Endodermal cell (in vitro differentiated cells): ENCODE measurements around the gene F2RL3. TPM values are rescaled to one million over a fixed set of nuclear protein-coding genes. Genes with fewer than 3 reads are reported as not detected.

Experiments
- DNase-seq: peaks from one replicate; pipeline ENCODE4 v3.0.0-alpha.2; 2017
- H3K27ac ChIP-seq: 2 replicates; pipeline ENCODE4 v1.5.1; 2013; ENCODE audit warnings: mild to moderate bottlenecking, low read depth, low read length, moderate library complexity
- H3K27me3 ChIP-seq: 2 replicates; pipeline ENCODE4 v1.6.1; 2013; ENCODE audit warnings: mild to moderate bottlenecking, low read length, moderate library complexity; ENCODE audit not compliant: insufficient read depth, control insufficient read depth, poor library complexity, severe bottlenecking
- H3K36me3 ChIP-seq: 2 replicates; pipeline ENCODE4 v1.7.0; 2013; ENCODE audit warnings: mild to moderate bottlenecking, low read length, moderate library complexity; ENCODE audit not compliant: control insufficient read depth, insufficient read depth
- H3K4me1 ChIP-seq: one replicate; pipeline ENCODE4 v1.7.0; 2013; ENCODE audit warnings: low read length; ENCODE audit not compliant: control insufficient read depth, insufficient read depth
- H3K4me3 ChIP-seq: 2 replicates; pipeline ENCODE4 v1.5.1; 2013; ENCODE audit warnings: mild to moderate bottlenecking, low read length, moderate library complexity
- H3K9ac ChIP-seq: 2 replicates; pipeline ENCODE4 v1.6.1; 2013; ENCODE audit warnings: mild to moderate bottlenecking, low read length, moderate library complexity; ENCODE audit not compliant: poor library complexity, severe bottlenecking; ENCODE audit errors: extremely low read depth
- H3K9me3 ChIP-seq: 2 replicates; pipeline ENCODE4 v1.6.1; 2013; ENCODE audit warnings: mild to moderate bottlenecking, low read length, moderate library complexity; ENCODE audit not compliant: control insufficient read depth
- H3K27ac Mint-ChIP-seq: 2 replicates; pipeline ENCODE4 v1.8.0; 2020; ENCODE audit warnings: mixed read lengths
- H3K27me3 Mint-ChIP-seq: 2 replicates; pipeline ENCODE4 v1.8.0; 2021; ENCODE audit warnings: mild to moderate bottlenecking, mixed read lengths; ENCODE audit not compliant: insufficient read depth
- H3K36me3 Mint-ChIP-seq: 2 replicates; pipeline ENCODE4 v1.8.0; 2020; ENCODE audit warnings: low read depth, mixed read lengths
- H3K4me1 Mint-ChIP-seq: 2 replicates; pipeline ENCODE4 v1.8.0; 2020; ENCODE audit warnings: mixed read lengths
- H3K4me3 Mint-ChIP-seq: 2 replicates; pipeline ENCODE4 v1.8.0; 2020; ENCODE audit warnings: mild to moderate bottlenecking, moderate library complexity, mixed read lengths
- H3K9me3 Mint-ChIP-seq: 2 replicates; pipeline ENCODE4 v1.8.0; 2020; ENCODE audit warnings: mild to moderate bottlenecking, mixed read lengths
- WGBS, 2 experiments: methylation state at CpG; one replicate each; pipeline versions ENCODE4 v1.1.5 to v1.1.7; 2013; ENCODE audit warnings: missing lambda C conversion rate in 2 of 2, mixed read lengths in 1 of 2; ENCODE audit not compliant: insufficient coverage in 1 of 2, insufficient read length in 1 of 2; 5-methylcytosine and 5-hydroxymethylcytosine counted together
- long read RNA-seq, 4 experiments: library from polyadenylated mRNA in 2 of 4; library from RNA in 1 of 4; library from capped mRNA in 1 of 4; stranded (forward) in 3 of 4; unstranded in 1 of 4; transcript quantifications; one replicate each; pipeline ENCODE4 v2.0.0, GENCODE V29; 2020 to 2021; ENCODE audit warnings: inconsistent platforms in 1 of 4
- polyA plus RNA-seq, 2 experiments: library from polyadenylated mRNA; stranded (reverse); fragments of 50-300 nt; gene quantifications; one replicate each; pipeline ENCODE4 v1.2.3, GENCODE V29; 2013
- total RNA-seq, 2 donors: library from RNA; stranded (reverse); fragmentation: NEBNext Ultra II Directional in 1 of 2; extraction: Animal tissue kit (Norgen Biotek cat#: 25700) in 1 of 2; gene quantifications; 2 replicates in 1 of 2; 3 replicates in 1 of 2; pipeline ENCODE4 v1.2.1, GENCODE V29; 2021
- TF ChIP-seq, protein P1 (sequence below): fragments of 200-600 bp; sonication (generic); conservative IDR thresholded peaks from 2 replicates; pipeline ENCODE4 v1.5.0; 2021; ENCODE audit warnings: antibody characterized with exemption, mild to moderate bottlenecking

The F2RL3 gene
- total RNA-seq, result not detected
- polyA plus RNA-seq (2013, experiment 1 of 2), result not detected
- not detected for polyA plus RNA-seq (2013, experiment 2 of 2)
- long read RNA-seq, experiment 1, result 0 reads
- long read RNA-seq, experiment 2, result 0 reads
- long read RNA-seq, experiment 3, result 0 reads
- long read RNA-seq, experiment 4, result 0 reads

DNA sequence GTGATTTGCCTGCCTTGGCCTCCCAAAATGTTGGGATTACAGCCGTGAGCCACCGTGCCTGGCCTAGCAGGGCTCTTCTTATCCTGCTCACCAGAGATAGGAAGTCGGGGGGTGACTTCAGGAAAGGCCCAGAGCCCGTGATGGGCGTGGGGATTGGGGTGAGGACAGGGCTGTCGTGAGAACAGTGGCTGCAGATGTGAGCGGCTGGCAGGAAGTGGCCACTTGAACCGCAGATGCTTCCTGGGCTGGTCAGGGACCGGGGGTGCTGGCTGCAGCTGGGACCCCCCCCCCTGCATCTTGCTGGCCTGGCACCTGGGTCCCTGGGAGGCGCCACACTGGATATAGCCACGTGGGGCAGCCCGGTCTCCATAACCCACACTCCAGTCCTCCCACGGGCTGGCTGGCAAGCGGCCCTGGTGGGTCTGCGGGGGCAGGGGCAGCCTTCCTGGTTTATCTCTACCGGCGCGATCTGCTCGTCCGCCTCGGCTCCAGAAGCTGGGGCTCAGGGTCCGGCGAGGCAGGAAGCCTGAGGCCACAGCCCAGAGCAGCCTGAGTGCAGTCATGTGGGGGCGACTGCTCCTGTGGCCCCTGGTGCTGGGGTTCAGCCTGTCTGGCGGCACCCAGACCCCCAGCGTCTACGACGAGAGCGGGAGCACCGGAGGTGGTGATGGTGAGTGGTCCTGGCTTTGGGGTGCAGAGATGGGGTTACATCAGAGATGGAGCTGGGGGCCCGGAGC is at the start of gene F2RL3:
Gene F2RL3 (plus strand): TSS at position 371 of the 737 bp plus-strand sequence. CDS start 191 bp downstream, at position 562.
- H3K27ac Mint-ChIP-seq, result no peak within 1 kb of the TSS
- H3K9me3 ChIP-seq, result no peaks in the 10 kb centered on the region
- no peaks in the 10 kb centered on the region for H3K27me3 ChIP-seq
- H3K36me3 Mint-ChIP-seq, result no peaks in the 10 kb centered on the region
- H3K4me1 ChIP-seq, result no peaks in the 10 kb centered on the region
- 90 to 98% methylated on average over 11 to 30 of the region's 31 CpGs for WGBS, 2 experiments
- H3K4me3 ChIP-seq, result no peak within 1 kb of the TSS
- H3K36me3 ChIP-seq, result no peaks in the 10 kb centered on the region
- H3K4me3 Mint-ChIP-seq, result no peak within 1 kb of the TSS
- H3K9me3 Mint-ChIP-seq, result no peaks in the 10 kb centered on the region
- no peak within 1 kb of the TSS for H3K27ac ChIP-seq
- TF ChIP-seq, protein P1, sequence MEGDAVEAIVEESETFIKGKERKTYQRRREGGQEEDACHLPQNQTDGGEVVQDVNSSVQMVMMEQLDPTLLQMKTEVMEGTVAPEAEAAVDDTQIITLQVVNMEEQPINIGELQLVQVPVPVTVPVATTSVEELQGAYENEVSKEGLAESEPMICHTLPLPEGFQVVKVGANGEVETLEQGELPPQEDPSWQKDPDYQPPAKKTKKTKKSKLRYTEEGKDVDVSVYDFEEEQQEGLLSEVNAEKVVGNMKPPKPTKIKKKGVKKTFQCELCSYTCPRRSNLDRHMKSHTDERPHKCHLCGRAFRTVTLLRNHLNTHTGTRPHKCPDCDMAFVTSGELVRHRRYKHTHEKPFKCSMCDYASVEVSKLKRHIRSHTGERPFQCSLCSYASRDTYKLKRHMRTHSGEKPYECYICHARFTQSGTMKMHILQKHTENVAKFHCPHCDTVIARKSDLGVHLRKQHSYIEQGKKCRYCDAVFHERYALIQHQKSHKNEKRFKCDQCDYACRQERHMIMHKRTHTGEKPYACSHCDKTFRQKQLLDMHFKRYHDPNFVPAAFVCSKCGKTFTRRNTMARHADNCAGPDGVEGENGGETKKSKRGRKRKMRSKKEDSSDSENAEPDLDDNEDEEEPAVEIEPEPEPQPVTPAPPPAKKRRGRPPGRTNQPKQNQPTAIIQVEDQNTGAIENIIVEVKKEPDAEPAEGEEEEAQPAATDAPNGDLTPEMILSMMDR, result no peak
- no peaks in the 10 kb centered on the region for H3K27me3 Mint-ChIP-seq
- DNase-seq, result no peak
- no peaks in the 10 kb centered on the region for H3K4me1 Mint-ChIP-seq
- H3K9ac ChIP-seq, result no peak within 1 kb of the TSS

DNA sequence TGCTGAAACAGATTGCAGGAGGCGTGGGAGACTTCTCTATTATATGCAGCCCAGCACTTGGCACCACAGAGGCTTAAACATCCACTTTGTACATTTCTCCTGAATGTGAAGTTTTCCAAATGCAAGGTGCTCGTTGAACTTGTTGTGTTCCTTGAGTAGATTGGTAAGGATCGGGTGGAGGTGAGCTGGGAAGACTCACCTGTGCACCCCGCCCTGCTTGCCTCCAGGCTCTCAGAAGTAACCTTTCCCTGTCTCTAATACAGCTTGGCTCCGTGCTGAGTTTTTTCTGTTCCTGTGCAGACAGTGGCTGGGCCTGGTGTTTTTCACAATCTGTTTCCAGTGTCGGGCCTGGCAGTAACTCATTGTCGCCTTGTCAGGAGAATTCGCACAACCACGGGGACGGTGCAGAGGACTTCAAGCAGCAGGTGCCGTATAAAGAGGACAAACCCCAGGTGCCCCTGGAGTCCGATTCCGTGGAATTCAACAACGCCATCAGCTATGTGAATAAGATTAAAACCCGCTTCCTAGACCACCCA is 47.3 kb upstream of the F2RL3 start:
- no peak overlapping the region for H3K4me3 ChIP-seq
- H3K36me3 Mint-ChIP-seq, result peaks cover 87% of the 10 kb centered on the region
- no peak for DNase-seq
- no peak overlapping the region for H3K27ac ChIP-seq
- H3K27me3 ChIP-seq, result no peaks in the 10 kb centered on the region
- H3K36me3 ChIP-seq, result peaks cover 87% of the 10 kb centered on the region
- no peaks in the 10 kb centered on the region for H3K9me3 Mint-ChIP-seq
- no peaks in the 10 kb centered on the region for H3K27me3 Mint-ChIP-seq
- 95 to 99% methylated on average over 15 of the region's 15 CpGs for WGBS, 2 experiments
- no peaks in the 10 kb centered on the region for H3K4me1 Mint-ChIP-seq
- H3K9me3 ChIP-seq, result no peaks in the 10 kb centered on the region
- TF ChIP-seq, protein P1, result no peak
- H3K27ac Mint-ChIP-seq, result no peak overlapping the region
- no peaks in the 10 kb centered on the region for H3K4me1 ChIP-seq
- no peak overlapping the region for H3K4me3 Mint-ChIP-seq
- no peak overlapping the region for H3K9ac ChIP-seq

DNA sequence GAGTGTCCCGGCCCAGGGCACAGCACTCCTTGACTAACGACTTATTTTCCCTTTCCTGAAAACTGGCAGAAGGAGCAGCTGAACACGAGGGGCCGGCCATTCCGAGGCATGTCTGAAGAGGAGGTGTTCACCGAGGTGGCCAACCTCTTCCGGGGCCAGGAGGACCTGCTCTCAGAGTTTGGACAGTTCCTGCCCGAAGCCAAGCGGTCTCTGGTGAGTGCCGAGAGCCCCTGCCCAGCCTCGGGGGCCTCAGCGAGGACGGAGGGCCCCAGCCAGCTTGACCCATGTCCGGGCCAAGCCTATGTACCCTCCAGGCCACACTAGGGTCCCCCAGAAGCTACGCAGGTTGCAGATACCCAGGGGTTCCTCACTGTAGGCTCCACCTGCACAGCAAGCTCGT is 41.9 kb upstream of the F2RL3 start:
- Histone ChIP-seq H3K27ac (no peak overlapping the region), H3K27me3 (no peaks in the 10 kb centered on the region), H3K4me3 (no peak overlapping the region), H3K36me3 (peaks cover 89% of the 10 kb centered on the region), H3K9ac (no peak overlapping the region), H3K9me3 (no peaks in the 10 kb centered on the region), H3K4me1 (no peaks in the 10 kb centered on the region)
- Mint-ChIP-seq H3K36me3 (peaks cover 82% of the 10 kb centered on the region), H3K27me3 (no peaks in the 10 kb centered on the region), H3K27ac (no peak overlapping the region), H3K4me1 (no peaks in the 10 kb centered on the region), H3K4me3 (no peak overlapping the region), H3K9me3 (no peaks in the 10 kb centered on the region)
- 96 to 99% methylated on average over 12 to 16 of the region's 16 CpGs for whole genome bisulfite sequencing, 2 experiments
- DNase-seq, result no peak
- TF ChIP-seq, protein P1, result no peak
